ENCODE results near the gene ZSCAN23.
"Not testable (repeated sequence)": the region's sequence is repeated elsewhere in the genome, so short reads cannot be mapped to it uniquely, and the experiment has no call there.

Gene ZSCAN23

DNA sequence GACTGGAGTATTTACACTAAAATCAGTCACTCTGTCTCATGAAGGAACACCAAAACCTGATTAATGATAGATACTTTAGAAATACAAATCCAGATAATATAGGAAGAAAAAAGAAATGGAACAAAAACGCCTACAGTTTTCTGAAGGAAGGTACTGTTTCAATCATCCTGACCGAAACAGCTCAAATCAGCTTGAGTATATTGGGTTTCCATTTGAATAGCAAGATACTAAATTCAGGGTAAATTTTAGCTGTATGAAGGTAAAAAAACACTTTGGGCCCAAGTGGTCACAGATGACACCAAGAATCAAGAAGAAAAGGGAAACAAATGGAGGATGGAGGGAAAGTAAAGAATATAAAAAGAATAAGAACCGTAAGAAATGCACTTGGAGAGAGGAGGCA, 6.9 kb downstream of the ZSCAN23 start:
- no peak for DNase-seq

- DNase-seq: no peak
Observed at GRCh38 chr6:28433119-28433518, 10.2 kb downstream of the ZSCAN23 start.

DNA sequence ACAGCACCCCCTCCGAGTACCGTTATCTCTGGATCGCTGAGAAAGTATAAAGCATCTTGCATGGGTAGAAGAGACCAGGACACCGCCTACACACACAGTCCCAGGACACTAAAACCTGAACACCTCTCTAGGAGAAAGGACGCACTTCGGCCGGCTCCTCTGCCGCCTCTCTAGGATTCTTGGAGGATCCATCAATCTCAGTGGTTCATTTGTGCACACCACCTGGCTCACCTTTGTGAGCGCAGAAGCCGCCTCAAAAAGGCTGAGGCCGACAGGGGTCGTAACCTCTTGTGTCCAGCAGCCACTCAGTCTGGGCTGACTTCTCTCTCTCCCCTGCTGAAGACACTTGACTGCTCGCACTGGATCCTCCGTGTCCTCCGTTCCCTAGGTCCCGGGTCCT, 13.5 kb downstream of the ZSCAN23 start:
- DNase-seq: no peak

GRCh38 chr6:28425944-28426541, 17.2 kb downstream of the ZSCAN23 start:
- peak in 1 of 5 donors; percentile 40 for DNase-seq

GRCh38 chr6:28424163-28424562, 19.1 kb downstream of the ZSCAN23 start:
- DNase-seq: no peak

DNA sequence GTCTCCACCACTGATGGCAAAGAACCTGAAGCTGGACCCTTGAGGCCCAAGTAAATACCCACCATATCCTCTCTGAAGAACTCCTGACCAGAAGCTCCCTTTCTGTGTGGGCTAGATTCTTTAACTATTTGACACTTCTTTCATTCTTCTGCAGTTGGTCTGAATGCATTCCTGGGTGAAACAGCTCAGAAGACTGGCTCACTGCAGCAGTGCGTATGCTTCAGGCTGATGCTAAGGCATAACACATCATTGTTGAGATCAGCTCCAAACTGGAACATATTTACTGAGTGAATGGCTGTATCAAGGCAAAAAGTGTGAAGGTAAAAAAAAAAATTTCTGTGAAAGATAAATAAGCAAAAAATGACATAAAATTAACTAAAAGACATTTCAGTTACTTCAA, 19.7 kb downstream of the ZSCAN23 start:
- DNase-seq: no peak

- no peak for DNase-seq
Observed at GRCh38 chr6:28413681-28414080, 29.6 kb downstream of the ZSCAN23 start.

GRCh38 chr6:28410767-28411166, 32.5 kb downstream of the ZSCAN23 start:
- no peak for DNase-seq

- peak in 1 of 5 donors; percentile 54 for DNase-seq
Observed at GRCh38 chr6:28408076-28408802, 35.1 kb downstream of the ZSCAN23 start.

DNA sequence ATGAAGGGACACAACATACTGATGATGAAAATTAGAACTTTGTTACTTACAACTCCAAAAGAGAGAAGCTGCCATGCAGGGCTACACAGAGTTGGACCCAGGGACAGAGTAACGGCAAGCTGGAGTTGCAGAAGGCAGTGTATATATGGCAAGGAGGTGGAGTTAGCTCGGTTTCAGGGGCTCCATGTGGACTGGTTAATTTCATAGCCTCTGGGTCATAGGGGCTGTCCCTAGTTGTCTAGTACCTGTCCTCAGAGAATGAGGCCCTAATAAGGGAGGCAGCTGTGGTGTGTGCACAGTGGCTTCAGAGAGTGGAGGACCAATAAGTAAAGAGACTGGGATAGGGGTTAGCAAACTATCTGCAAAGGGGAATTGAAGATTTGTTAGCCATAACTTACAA, 35.9 kb downstream of the ZSCAN23 start:
- no peak for DNase-seq

DNA sequence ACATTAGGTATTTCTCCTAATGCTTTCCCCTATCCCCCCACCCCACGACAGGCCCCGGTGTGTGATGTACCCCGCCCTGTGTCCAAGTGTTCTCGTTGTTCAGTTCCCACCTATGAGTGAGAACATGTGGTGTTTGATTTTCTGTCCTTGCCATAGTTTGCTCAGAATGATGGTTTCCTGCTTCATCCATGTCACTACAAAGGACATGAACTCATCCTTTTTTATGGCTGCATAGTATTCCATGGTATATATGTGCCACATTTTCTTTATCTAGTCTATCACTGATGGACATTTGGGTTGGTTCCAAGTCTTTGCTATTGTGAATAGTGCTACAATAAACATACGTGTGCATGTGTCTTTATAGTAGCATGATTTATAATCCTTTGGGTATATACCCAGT, 39.4 kb downstream of the ZSCAN23 start:
- DNase-seq: not testable (repeated sequence)

DNA sequence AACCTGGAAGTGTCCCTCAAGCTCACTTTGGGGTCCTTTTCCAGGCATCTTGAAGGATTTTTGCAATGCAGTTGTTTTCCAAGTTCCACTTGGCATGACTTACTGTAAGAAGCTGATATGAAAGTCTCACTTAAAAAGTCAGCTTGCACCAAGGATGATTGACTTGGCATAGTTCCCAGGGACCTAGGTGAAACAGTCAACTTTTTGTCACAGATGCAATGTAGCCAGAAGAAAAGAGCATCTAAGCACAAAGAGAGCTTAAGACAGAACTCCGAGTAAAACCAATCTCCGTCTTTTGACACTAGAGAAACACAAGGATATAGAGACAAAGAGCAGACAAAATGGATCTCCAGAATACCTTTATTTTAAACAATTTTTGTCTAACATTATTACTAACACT, 41.1 kb downstream of the ZSCAN23 start:
- no peak for DNase-seq

DNA sequence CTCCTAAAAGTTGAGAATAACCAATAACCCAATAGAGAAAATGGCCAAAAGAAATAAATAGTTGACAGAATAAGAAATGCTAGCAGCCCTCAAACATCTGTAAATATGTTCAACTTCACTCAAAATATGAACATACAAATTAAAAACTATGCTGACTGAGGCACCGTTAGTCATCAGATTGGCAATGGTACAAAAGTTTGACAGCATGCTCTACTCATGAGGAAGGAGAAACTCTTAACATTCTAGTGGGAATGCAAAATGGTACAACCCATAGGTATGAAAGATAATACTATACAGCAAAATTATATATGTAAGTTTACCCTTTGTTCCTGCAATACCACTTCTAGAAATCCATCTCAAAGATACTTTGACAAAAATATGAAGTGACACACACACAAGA, 42.1 kb downstream of the ZSCAN23 start:
- no peak for DNase-seq

DNA sequence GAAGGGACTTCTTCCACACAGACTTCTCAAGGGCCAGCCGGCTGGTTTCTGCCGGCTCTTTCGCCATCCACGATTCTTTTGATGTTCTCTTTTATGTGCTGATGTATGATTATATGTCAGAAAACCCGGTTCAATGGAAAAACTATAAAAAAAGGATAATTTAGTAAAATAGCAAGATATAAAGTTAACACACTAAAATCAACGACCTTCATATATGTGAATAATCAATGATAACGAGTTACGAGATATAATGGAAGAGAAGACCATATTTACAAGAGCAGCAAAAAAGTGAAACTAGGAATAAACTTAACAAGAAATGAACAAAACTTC, 43.2 kb downstream of the ZSCAN23 start:
- no peak for DNase-seq

DNA sequence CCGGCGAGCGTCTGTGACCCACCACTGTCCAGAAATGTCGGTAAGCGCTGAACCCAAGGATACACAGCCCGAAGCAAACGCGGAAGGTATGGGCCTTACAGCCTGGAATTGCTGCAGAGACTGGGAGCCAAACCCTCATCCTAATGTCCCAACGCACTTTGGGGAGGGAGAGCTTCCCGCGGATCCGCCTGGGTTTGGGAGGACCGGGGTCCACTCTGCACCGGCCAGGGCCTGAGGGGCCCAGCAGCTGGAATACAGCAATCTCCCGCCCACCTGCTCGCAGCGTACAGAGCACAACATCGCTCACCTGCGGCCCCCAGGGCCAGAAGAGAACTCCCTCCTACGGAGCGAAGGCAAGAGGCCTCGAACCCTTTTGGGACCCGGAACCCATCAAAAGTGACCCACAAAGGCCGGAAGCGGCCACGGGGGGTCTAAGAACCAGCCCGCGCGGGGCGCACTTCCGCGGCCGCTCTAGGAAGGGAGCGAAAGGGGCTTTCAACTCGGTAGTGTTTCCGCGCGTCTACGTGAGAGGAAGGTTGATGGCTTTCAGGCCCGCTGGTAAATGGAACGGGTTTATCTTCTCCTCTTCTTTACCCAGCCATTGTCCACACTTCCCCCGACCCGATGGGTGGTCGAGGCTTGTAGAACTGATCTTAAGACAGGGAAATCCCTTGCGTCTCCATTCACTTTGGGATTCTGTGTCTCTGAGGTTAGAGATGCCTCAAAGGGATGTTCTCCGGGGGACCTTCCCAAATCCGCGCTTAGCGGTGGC, 43.8 kb downstream of the ZSCAN23 start, which contains the start of gene ZSCAN12:
TSS of gene ZSCAN12 (minus strand) at position 398 of the 772 bp plus-strand sequence. CDS start 1,342 bp downstream, outside the sequence.
- peak; percentile 45 to 89 (median 64) for DNase-seq

DNA sequence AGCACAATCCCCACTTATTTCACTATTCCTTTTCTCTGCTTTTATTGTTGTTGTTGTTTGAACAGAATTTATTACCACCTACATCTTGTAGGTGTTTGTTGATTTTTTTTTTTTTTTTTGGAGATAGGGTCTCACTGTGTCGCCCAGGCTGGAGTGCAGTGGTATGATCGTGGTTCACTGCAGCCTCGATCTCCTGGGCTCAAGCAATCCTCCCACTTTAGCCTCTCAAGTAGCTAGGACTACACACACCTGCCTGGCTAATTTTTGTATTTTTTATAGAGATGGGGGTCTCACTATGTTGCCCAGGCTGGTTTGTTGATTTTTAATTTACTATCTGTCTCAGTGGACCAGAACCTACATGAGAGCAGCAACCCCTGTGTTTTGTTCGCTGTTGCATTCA, 47.4 kb downstream of the ZSCAN23 start:
- no peak for DNase-seq

GRCh38 chr6:28393912-28394662, 49.2 kb downstream of the ZSCAN23 start:
- DNase-seq: no peak

DNA sequence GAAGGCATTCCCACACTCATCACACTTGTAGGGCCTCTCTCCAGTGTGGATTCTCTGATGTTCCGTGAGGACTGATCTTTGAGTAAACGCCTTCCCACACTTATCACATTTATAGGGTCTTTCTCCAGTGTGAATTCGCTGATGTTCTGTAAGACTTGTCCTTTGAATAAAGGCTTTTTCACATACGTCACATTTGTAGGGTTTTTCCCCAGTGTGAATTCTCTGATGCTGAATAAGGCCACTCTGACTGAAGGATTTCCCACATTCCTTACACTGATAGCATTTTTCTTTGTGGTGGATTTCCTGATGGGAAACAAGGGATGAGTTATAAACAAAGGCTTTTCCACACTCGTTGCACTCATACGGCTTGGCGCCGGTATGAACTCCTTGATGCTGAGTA, 52.6 kb downstream of the ZSCAN23 start:
- no peak for DNase-seq

GRCh38 chr6:28384143-28384533, 59.2 kb downstream of the ZSCAN23 start:
- no peak for DNase-seq

DNA sequence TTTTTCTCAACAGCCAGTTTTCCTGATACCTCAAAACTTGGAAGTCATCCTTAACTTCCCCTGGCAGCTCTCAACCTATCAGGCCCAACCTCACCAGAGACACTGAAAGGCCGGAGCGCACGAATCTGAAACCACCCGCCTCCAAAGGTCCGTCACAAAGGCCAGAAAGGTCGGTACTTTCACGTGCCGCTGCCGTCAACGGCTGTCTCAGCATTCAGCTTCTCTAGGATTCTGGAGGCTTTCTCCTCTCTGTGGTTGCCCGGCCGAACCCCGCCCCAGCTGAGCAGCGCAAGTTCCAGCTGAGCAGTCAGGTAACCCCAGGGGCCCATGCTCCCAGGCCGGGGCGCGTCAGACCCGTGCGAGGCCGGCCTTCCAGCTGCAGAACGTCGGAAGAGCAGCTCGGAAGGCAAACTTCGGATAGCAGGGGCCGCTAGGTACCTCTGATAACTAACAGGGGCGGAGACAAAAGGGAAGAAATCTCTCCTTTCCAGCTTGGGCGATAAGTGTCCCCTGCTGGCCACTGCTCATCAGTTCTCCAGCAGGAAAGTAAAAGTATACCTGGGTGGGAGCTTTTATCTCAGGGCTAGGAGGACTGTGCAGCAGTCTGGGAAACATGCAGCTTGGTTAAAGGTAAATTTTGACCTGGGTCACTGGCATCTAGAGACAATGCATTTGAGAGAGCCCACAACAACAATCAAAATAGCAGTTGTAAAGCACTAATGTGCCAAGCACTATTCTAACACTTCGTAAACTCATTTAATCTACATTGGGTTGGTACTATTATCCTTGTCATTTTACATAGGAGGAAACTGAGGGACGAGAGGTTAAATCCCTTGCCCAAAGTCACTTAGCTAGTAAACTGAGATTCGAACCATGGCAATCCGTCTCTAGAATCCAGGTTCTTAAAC, 59.8 kb downstream of the ZSCAN23 start:
- DNase-seq: peak in 1 of 5 donors; percentile 16
